ENCODE results near the gene HNRNPC. TPM values are rescaled to one million over a fixed set of nuclear protein-coding genes. Genes with fewer than 3 reads are reported as not detected.

Gene HNRNPC
- total RNA-seq, 4 donors from 2014 or later = 260 to 396 (median 292) TPM

- DNase-seq (ENCODE audit: extremely low spot score) = no peak
- H3K4me1 ChIP-seq = peaks cover 12 to 27% (median 18%) of the 10 kb centered on the region in 4 donors
- WGBS = 90% methylated on average over 1 of the region's 1 CpG
- H3K27ac ChIP-seq (replicated peaks in 1 of 4) = no peak overlapping the region
- H3K9me3 ChIP-seq = no peaks in the 10 kb centered on the region
- TF ChIP-seq POLR2A (IDR thresholded peaks at IDR 0.05; ENCODE audit: low read depth) (no peak), EP300 (IDR thresholded peaks at IDR 0.05) (no peak), POLR2AphosphoS5 (IDR thresholded peaks at IDR 0.05) (no peak)
- TF ChIP-seq, protein P1, sequence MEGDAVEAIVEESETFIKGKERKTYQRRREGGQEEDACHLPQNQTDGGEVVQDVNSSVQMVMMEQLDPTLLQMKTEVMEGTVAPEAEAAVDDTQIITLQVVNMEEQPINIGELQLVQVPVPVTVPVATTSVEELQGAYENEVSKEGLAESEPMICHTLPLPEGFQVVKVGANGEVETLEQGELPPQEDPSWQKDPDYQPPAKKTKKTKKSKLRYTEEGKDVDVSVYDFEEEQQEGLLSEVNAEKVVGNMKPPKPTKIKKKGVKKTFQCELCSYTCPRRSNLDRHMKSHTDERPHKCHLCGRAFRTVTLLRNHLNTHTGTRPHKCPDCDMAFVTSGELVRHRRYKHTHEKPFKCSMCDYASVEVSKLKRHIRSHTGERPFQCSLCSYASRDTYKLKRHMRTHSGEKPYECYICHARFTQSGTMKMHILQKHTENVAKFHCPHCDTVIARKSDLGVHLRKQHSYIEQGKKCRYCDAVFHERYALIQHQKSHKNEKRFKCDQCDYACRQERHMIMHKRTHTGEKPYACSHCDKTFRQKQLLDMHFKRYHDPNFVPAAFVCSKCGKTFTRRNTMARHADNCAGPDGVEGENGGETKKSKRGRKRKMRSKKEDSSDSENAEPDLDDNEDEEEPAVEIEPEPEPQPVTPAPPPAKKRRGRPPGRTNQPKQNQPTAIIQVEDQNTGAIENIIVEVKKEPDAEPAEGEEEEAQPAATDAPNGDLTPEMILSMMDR (IDR thresholded peaks at IDR 0.05) = no peak
- intact Hi-C loops (cut with DNase I) = no loop called here
- H3K36me3 ChIP-seq = peaks cover 43 to 95% (median 60%) of the 10 kb centered on the region in 4 donors
- H3K27me3 ChIP-seq = no peaks in the 10 kb centered on the region
- no peak overlapping the region for H3K4me3 ChIP-seq
Measured at GRCh38 chr14:21210023-21210422, 59.2 kb downstream of the HNRNPC start.

GRCh38 chr14:21209185-21209584, 60.1 kb downstream of the HNRNPC start:
- Histone ChIP-seq H3K27me3 (no peaks in the 10 kb centered on the region), H3K36me3 (peaks cover 43 to 92% (median 60%) of the 10 kb centered on the region in 4 donors), H3K9me3 (no peaks in the 10 kb centered on the region), H3K4me3 (no peak overlapping the region), H3K4me1 (peaks cover 4 to 18% (median 13%) of the 10 kb centered on the region in 4 donors), H3K27ac (replicated peaks in 1 of 4) (no peak overlapping the region)
- intact Hi-C loops (cut with DNase I) = no loop called here
- TF ChIP-seq, protein P1 (IDR thresholded peaks at IDR 0.05) = no peak
- TF ChIP-seq POLR2AphosphoS5 (IDR thresholded peaks at IDR 0.05) = no peak
- no peak for TF ChIP-seq EP300 (IDR thresholded peaks at IDR 0.05)
- TF ChIP-seq POLR2A (IDR thresholded peaks at IDR 0.05; ENCODE audit: low read depth) = no peak
- DNase-seq (ENCODE audit: extremely low spot score) = no peak
- 70% methylated on average over 1 of the region's 1 CpG for WGBS

- H3K27ac ChIP-seq (replicated peaks in 1 of 4) = no peak overlapping the region
- peaks cover 43 to 88% (median 60%) of the 10 kb centered on the region in 4 donors for H3K36me3 ChIP-seq
- TF ChIP-seq POLR2AphosphoS5 (IDR thresholded peaks at IDR 0.05) (peak in 1 of 2 donors; percentile 11), POLR2A (IDR thresholded peaks at IDR 0.05; ENCODE audit: low read depth) (no peak)
- H3K9me3 ChIP-seq = no peaks in the 10 kb centered on the region
- H3K27me3 ChIP-seq = no peaks in the 10 kb centered on the region
- peaks cover 4 to 12% (median 6%) of the 10 kb centered on the region in 4 donors for H3K4me1 ChIP-seq
- DNase-seq (ENCODE audit: extremely low spot score) = no peak
- intact Hi-C loops (cut with DNase I) = no loop called here
- H3K4me3 ChIP-seq = no peak overlapping the region
- 96% methylated on average over 4 of the region's 4 CpGs for WGBS
Measured at GRCh38 chr14:21208554-21208953, 60.7 kb downstream of the HNRNPC start.

DNA sequence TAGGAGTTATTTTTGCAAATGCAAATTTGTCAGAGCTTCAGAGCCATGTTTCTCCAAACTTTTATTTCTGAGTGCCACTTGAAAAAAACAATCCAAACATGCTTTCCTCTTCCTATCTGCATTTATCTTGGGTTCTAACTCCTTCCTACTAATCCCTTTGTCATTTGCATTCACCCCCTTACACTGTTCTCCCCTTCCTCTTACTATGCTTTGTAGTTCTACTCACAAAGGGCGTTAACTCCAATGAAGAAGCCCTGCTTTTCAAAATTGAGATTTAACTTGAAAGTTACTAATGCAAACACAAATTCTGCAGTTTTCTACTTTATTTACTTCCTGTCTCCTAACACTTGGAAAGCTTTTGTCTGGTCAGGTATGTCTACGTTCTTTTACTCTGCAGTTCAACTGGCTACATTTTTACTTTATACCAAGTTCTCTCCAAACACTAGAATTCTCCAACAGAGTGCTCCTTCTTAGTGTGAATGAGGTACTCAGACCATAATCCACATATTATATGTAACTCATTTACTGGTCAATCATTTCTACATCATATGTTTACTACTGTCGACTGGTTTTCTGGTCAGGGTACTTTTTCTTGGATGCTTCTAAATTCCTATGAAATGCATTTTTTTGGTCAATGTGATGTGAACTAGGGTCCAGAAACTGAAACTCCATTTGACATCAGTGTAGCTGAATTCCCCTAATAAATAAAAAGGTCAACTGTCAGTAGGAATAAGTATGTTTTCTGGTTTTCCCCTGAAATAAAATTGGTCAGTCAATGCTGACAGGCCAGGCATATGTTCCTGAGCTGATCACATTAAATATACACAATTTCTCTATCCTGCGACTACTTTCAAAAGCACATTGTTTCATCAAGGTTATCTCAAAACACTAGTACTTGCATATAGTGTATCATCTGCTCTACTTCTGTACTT, 62.2 kb downstream of the HNRNPC start:
- H3K36me3 ChIP-seq = peaks cover 30 to 74% (median 49%) of the 10 kb centered on the region in 4 donors
- no peak overlapping the region for H3K4me3 ChIP-seq
- no peaks in the 10 kb centered on the region for H3K9me3 ChIP-seq
- WGBS = 95% methylated on average over 4 of the region's 4 CpGs
- no peak for DNase-seq (ENCODE audit: extremely low spot score)
- TF ChIP-seq, protein P1 (IDR thresholded peaks at IDR 0.05) = no peak
- TF ChIP-seq EP300 (IDR thresholded peaks at IDR 0.05) (no peak), POLR2A (IDR thresholded peaks at IDR 0.05; ENCODE audit: low read depth) (no peak), POLR2AphosphoS5 (IDR thresholded peaks at IDR 0.05) (no peak)
- no peak overlapping the region for H3K27ac ChIP-seq (replicated peaks in 1 of 4)
- H3K27me3 ChIP-seq = no peaks in the 10 kb centered on the region
- H3K4me1 ChIP-seq = peaks cover 0 to 6% (median 2%) of the 10 kb centered on the region in 4 donors
- intact Hi-C loops (cut with DNase I) = no loop called here

Data from esophagus muscularis mucosa (tissue), 4 donors.